Eye (tissue), 1 donor: ENCODE data around the gene GKAP1.
A peak's percentile ranks its signal among the peaks of the same experiment; 100 is the strongest.
"Not testable (repeated sequence)": the region's sequence is repeated elsewhere in the genome, so short reads cannot be mapped to it uniquely, and the experiment has no call there.

Experiments used
- DNase-seq: peaks from one replicate; pipeline ENCODE4 v3.0.0-alpha.2; 2015

The GKAP1 gene

GRCh38 chr9:83817356-83818278 is at the start of gene GKAP1:
Gene GKAP1 (minus strand): TSS chr9:83817769. CDS start chr9:83806517, 11,252 bp downstream.
- DNase-seq = peak; percentile 86

DNA sequence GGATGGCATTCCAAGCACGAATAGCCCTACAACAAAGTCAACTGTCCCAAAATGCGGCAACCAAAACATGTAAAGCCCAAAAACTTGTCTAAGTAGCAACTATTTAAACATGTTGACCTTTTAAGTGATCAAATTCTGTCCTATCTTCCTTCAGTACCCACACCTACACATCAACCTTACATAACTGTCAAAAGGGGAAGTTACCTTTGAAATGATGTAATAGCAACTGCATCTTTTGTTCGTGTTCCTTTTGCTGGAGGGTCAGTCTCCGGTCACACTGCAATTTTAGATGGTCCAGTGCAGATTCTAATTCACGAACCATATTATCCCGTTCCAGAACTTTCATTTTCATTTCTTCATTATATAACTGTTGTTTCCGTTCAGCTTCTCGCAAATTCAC is 32.3 kb upstream of the GKAP1 start:
- DNase-seq = not testable (repeated sequence)

DNA sequence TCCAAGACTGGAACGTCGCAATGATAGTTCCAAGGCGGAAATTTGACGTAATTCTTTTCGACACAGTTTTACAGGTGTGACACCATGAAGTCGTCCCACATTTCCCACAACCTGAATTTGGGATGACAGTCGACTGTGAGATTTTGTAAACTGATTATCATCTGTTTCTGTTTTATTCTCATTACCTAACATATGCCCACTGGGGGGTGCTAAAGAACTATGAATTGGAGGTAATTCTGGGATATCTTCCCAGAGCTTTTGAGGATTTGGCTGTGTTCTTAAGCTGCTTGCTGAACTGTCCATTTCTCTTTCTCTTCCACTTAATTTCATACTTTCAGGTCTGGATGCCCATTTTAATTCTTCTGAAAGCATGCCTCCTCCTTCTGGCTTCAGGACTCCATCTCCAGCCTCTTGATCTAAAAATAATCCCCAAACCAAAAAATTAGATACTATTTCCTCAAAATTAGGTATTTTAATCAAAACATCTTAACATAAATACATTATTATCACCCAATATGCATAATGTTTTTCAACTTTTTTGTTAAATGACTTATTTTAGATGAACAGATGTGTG is 19.6 kb upstream of the GKAP1 start:
- not testable (repeated sequence) for DNase-seq

DNA sequence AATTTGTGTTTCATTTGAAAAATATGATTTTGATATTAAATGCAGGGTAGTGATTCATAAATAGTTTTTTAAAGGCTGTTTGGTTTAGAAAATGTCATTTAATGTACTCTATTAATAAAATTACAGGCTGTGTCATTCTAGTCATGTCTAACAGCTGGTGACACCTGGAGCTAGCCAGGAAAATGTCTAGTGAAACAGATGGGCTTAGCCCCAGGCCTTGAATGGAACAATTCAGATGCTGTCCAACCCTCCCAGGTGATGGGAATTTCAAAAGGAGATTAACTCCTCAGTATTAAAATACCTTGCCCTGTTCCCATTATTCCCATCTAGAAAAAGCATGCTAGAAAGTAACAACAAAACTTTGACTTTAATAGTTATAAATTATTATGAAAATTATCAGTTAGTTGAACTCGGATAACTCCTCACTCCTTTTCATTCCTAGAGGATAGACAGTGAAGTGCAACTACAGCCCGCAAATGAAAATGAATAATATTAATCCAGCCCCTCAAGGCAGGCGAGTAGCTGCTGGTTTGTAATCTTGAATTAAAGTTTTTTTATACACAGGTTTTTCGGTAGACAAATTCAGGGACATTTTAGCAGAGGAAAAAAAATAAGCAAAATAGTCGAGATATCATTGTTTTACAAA is 13.0 kb upstream of the GKAP1 start:
- DNase-seq = peak; percentile 11

DNA sequence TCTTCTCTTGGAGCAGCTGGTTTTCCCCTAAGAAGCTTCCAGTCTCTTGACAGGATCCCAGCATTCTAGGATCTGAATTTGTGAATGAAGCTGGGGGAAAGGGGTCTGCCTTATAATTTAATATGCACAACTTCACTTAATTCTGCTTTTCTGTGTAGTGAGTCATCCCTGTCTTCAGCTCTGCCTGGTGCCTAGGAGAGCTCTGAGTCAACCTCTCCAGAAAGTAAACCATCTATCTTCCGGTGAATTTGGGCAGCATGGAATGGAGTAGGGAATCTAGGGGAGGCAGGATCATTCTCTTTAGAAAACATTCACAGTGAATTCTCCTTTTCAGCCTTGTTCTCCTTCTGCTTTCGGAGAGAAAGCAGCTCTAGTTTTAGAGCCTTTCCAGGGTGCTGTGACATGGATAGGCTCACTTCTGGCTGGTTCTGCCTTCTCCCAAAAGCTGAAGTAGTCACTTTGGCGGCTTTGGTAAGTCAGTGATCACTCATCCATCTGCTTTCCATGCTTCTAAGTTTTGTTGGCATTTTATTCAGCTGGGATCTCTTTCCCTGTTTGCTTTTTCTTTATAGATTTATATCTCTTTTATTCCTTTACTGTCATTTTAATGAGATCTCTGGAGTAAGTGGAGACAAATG is 7.5 kb upstream of the GKAP1 start:
- not testable (repeated sequence) for DNase-seq

- not testable (repeated sequence) for DNase-seq
Measured at GRCh38 chr9:83817011-83817355, 586 bp downstream of the GKAP1 start.

GRCh38 chr9:83815120-83815519 is 2.4 kb downstream of the GKAP1 start:
- not testable (repeated sequence) for DNase-seq

DNA sequence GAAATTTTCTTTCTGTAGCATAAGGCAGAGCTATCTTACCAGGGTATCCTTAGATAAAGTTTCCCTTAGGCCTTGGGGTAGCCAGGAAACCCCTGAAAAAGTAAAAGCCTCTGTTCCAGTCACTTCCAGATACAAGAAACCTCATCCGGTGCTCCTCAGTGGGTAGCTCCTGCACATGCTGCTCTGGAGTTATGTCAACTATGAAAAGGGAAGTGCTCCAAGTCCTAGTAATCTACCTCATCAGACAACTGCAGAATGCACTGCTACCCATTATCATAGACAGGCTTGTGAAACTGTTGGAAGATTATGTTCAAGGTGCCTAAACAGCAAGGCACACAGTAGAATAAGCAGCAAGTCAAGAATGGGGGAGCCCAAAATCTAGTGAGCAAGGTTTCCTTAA is 8.4 kb downstream of the GKAP1 start:
- DNase-seq = not testable (repeated sequence)

GRCh38 chr9:83804454-83804853 is 13.1 kb downstream of the GKAP1 start:
- not testable (repeated sequence) for DNase-seq

DNA sequence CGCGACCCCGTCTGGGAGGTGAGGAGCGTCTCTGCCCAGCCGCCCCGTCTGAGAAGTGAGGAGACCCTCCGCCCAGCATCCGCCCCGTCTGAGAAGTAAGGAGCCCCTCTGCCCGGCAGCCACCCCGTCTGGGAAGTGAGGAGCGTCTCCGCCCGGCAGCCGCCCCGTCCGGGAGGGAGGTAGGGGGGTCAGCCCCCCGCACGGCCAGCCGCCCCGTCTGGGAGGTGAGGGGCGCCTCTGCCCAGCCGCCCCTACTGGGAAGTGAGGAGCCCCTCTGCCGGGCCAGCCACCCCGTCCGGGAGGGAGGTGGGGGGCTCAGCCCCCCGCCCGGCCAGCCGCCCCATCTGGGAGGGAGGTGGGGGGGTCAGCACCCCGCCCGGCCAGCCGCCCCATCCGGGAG is 13.6 kb downstream of the GKAP1 start:
- not testable (repeated sequence) for DNase-seq

- no peak for DNase-seq
Measured at GRCh38 chr9:83800236-83801033, 17.1 kb downstream of the GKAP1 start.

- DNase-seq = no peak
Measured at GRCh38 chr9:83794051-83794450, 23.5 kb downstream of the GKAP1 start.

- DNase-seq = no peak
Measured at GRCh38 chr9:83792746-83793145, 24.8 kb downstream of the GKAP1 start.

DNA sequence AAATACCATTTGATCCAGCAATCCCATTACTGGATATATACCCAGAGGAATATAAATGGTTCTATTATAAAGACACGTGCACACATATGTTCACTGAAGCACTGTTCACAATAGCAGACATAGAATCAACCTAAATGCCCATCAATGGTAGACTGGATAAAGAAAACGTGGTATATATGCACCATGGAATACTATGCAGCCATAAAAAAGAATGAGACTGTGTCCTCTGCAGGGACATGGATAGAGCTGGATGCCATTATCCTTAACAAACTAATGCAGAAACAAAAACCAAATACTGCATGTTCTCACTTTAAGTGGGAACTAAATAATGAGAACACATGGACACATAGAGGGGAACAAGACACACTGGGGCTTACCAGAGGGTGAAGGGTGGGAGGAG is 39.4 kb downstream of the GKAP1 start:
- DNase-seq = no peak

DNA sequence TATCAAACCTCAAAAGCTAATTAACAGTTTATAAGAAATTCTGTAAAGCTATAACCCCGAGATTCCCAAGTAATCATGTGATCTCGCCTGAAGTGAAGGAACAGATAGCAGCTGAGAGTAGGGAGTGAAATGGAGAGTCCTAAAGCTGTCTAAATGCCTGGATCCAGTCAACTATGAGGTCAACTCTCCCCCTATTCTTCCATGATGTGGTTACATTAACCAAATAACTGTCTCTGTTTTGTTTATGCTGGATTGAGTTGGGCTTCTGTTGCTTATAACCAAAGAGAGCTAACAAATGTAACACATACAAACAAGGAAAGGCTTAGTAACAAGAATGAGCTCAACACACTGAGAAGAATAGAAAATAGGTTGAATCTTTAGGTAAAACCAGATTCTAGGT is 41.6 kb downstream of the GKAP1 start:
- DNase-seq = no peak

- no peak for DNase-seq
Measured at GRCh38 chr9:83772860-83773259, 44.7 kb downstream of the GKAP1 start.

GRCh38 chr9:83765376-83765775 is 52.2 kb downstream of the GKAP1 start:
- DNase-seq = no peak

- no peak for DNase-seq
Measured at GRCh38 chr9:83754383-83754977, 63.1 kb downstream of the GKAP1 start.

GRCh38 chr9:83749706-83750105 is 67.9 kb downstream of the GKAP1 start:
- DNase-seq = no peak

- DNase-seq = no peak
Measured at GRCh38 chr9:83744206-83744605, 73.4 kb downstream of the GKAP1 start.

- DNase-seq = no peak
Measured at GRCh38 chr9:83733739-83734138, 83.8 kb downstream of the GKAP1 start.
